NB4 (cell line): ENCODE results near the gene CTDSPL.

Experiments
- CTCF ChIP-seq: IDR thresholded peaks from one replicate; pipeline ENCODE4 v1.5.1; 2012; ENCODE audit warnings: low read depth, low read length
- POLR2A ChIP-seq: IDR thresholded peaks from 2 replicates; pipeline ENCODE4 v1.6.1; 2011; ENCODE audit warnings: mild to moderate bottlenecking; ENCODE audit not compliant: insufficient read length; ENCODE audit errors: extremely low read depth

GRCh38 chr3:37943126-37943525 lies 81.4 kb downstream of the CTDSPL start:
- TF ChIP-seq CTCF = no peak
- no peak for TF ChIP-seq POLR2A
